ENCODE data around the gene CSTPP1. TPM values are rescaled to one million over a fixed set of nuclear protein-coding genes. Genes with fewer than 3 reads are reported as not detected.

The CSTPP1 gene
- total and polyA plus RNA-seq, 2 donors (not counting 1 experiment from before 2014, with no cell fraction given) = 11.5 to 29.0 TPM

DNA sequence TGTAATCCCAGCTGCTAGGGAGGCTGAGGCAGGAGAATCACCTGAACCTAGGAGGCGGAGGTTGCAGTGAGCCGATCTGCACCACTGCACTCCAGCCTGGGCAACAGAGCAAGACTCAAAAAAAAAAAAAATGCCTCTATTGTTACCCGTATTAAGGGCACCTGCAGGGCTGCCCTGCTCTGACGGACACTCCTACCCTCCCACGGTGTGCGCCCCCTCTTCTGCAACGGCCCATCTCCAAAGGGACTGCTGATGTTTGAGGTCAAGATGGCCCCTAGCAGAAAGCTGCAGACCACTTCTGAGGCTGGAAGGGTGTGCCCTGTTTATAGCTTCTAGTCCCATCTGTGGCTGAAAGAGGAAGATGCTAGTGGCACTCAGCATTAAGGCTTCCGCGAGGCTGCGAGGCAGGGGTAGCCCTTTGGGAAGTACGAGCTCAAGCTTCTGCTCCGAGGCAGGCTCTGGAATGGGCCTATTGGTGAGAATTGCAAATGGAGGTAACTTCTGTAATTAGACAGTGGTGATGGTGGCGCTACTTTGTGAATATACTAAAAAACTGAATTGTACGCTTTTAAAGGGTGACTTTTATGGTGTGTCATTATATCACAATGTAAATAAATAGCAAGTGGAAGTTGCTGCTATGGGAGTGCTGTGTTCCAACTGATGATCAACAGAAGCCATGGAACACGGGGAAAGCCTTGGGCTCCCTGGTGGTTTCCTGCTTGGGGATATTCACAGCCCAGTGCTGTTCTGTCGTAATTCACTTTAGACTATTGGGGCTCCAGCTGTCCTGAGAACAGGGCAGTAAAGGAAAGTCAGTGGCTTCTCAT is 215.8 kb downstream of the CSTPP1 start:
- DNase-seq (peak; percentile 43), ATAC-seq (ENCODE audit: low read depth) (peak; percentile 31)
- H3K9me3 ChIP-seq (ENCODE audit: control extremely low read depth in 1 of 3, control insufficient read depth in 2 of 3, insufficient read depth in 1 of 3, low read length in 2 of 3) = no peaks in the 10 kb centered on the region
- H3K9me3 Mint-ChIP-seq (ENCODE audit: insufficient read depth) = no peaks in the 10 kb centered on the region
- TF ChIP-seq CTCF (IDR thresholded peaks at IDR 0.05) (no peak), EZH2 (IDR thresholded peaks at IDR 0.05; ENCODE audit: borderline replicate concordance, insufficient read depth, low read depth, low read length, poor library complexity, severe bottlenecking) (no peak)
- peaks cover 19 to 36% of the 10 kb centered on the region in 2 donors for H3K4me1 ChIP-seq (ENCODE audit: control insufficient read depth in 2 of 2, insufficient read depth in 2 of 2, low read length in 2 of 2)
- no peaks in the 10 kb centered on the region for H3K79me2 ChIP-seq (ENCODE audit: control insufficient read depth, insufficient read depth, low read length)
- H3K9ac ChIP-seq (ENCODE audit: low read length) = peak overlapping the region; percentile 31
- peaks cover 35% of the 10 kb centered on the region for H3K4me1 Mint-ChIP-seq
- no peaks in the 10 kb centered on the region for H4K20me1 ChIP-seq (ENCODE audit: control insufficient read depth, insufficient read depth, low read length, poor library complexity, severe bottlenecking)
- H3K36me3 ChIP-seq (replicated peaks in 1 of 2; ENCODE audit: control extremely low read depth in 1 of 2, control insufficient read depth in 1 of 2, extremely low read depth in 1 of 2, insufficient read depth in 2 of 2, low read length in 1 of 2) = no peaks in the 10 kb centered on the region
- H3K4me2 ChIP-seq (replicated peaks; ENCODE audit: low read depth, low read length, poor library complexity, severe bottlenecking) = peak overlapping the region; percentile 53
- H3K27me3 ChIP-seq (replicated peaks in 1 of 4; ENCODE audit: control extremely low read depth in 1 of 4, control insufficient read depth in 3 of 4, insufficient read depth in 4 of 4, low read length in 3 of 4) = no peaks in the 10 kb centered on the region
- CTCF ChIA-PET = interaction anchor here (0.8 to 4.8 kb wide), 25 partner anchors 9 to 333 kb away, joined by 3 to 35 read pairs (median 4); partner anchors contain the start of genes ACP2 and CSTPP1
- POLR2A ChIA-PET = interaction anchor here (0.6 to 0.7 kb wide), 2 partner anchors 34 to 216 kb away, joined by 4 to 9 read pairs; partner anchors contain the start of gene CSTPP1
- 38% methylated on average over 10 of the region's 16 CpGs for WGBS (ENCODE audit: insufficient coverage)
- peak overlapping the region; percentile 86 for H3K27ac Mint-ChIP-seq
- H3K4me3 ChIP-seq (ENCODE audit: control extremely low read depth in 1 of 5, extremely low read depth in 1 of 5, insufficient read depth in 1 of 5, low read depth in 2 of 5, low read length in 4 of 5) = no peak overlapping the region
- intact Hi-C loops (cut with micrococcal nuclease) = no loop called here
- H3K27me3 Mint-ChIP-seq = no peaks in the 10 kb centered on the region
- H3K27ac ChIP-seq (ENCODE audit: low read length in 2 of 2) = peak overlapping the region in 1 of 2 donors; percentile 4
- no peak overlapping the region for H2AFZ ChIP-seq (ENCODE audit: insufficient read depth, low read depth, low read length, poor library complexity, severe bottlenecking)
- H3K4me3 Mint-ChIP-seq = peak overlapping the region; percentile 71
